Activated CD8-positive, alpha-beta T cell treated with anti-CD3 and anti-CD28 coated beads for 36 hours (primary cell): ENCODE results near the gene SEC23A. TPM values are rescaled to one million over a fixed set of nuclear protein-coding genes. Genes with fewer than 3 reads are reported as not detected.
"Not testable (repeated sequence)": the region's sequence is repeated elsewhere in the genome, so short reads cannot be mapped to it uniquely, and the experiment has no call there.

ENCODE experiments used
- ATAC-seq: fragments of 200-7000 bp; cut with Tn5 transposase; one replicate; pipeline ENCODE4 v1.10.0; 2021; ENCODE audit warnings: mild to moderate bottlenecking, moderate library complexity
- CTCF ChIA-PET: fragments of 350-600 bp; sonication (Branson Sonifier 250); formaldehyde crosslinking; loops from one replicate; lab custom pipeline; 2021; ENCODE audit warnings: antibody characterized with exemption; lab: Charles Lee
- POLR2A ChIA-PET: fragments of 350-600 bp; sonication (Branson Sonifier 250); formaldehyde crosslinking; loops from one replicate; lab custom pipeline; 2021; ENCODE audit warnings: antibody characterized with exemption; lab: Charles Lee
- DNase-seq: peaks from one replicate; pipeline ENCODE4 v3.0.0-alpha.2; 2020
- H3K27ac Mint-ChIP-seq: one replicate; pipeline ENCODE4 v1.8.0; 2021; ENCODE audit warnings: mild to moderate bottlenecking, mixed read lengths
- H3K27me3 Mint-ChIP-seq: one replicate; pipeline ENCODE4 v1.8.0; 2021; ENCODE audit warnings: mixed read lengths
- H3K36me3 Mint-ChIP-seq: one replicate; pipeline ENCODE4 v1.8.0; 2021; ENCODE audit warnings: low read depth, mixed read lengths
- H3K4me1 Mint-ChIP-seq: one replicate; pipeline ENCODE4 v1.8.0; 2021; ENCODE audit warnings: low read depth, mixed read lengths
- H3K4me3 Mint-ChIP-seq: one replicate; pipeline ENCODE4 v1.8.0; 2021; ENCODE audit warnings: mild to moderate bottlenecking, moderate library complexity, mixed read lengths
- H3K9me3 Mint-ChIP-seq: one replicate; pipeline ENCODE4 v1.8.0; 2021; ENCODE audit warnings: mixed read lengths
- intact Hi-C: fragments of 100-400 bp; cut with micrococcal nuclease; formaldehyde crosslinking; loops from one replicate; pipeline ENCODE4 v1.10.0; 2022
- total RNA-seq, 2 experiments: library from RNA; stranded (reverse); gene quantifications; one replicate each; pipeline ENCODE4 v1.2.3, GENCODE V29; 2021
- TF ChIP-seq, protein P1 (sequence below): fragments of 200-600 bp; IDR thresholded peaks from one replicate; pipeline ENCODE4 v1.8.0; 2022; ENCODE audit warnings: antibody characterized with exemption, mild to moderate bottlenecking

The SEC23A gene
- total RNA-seq: 10 to 100 TPM; 45.4 to 45.6 TPM

DNA sequence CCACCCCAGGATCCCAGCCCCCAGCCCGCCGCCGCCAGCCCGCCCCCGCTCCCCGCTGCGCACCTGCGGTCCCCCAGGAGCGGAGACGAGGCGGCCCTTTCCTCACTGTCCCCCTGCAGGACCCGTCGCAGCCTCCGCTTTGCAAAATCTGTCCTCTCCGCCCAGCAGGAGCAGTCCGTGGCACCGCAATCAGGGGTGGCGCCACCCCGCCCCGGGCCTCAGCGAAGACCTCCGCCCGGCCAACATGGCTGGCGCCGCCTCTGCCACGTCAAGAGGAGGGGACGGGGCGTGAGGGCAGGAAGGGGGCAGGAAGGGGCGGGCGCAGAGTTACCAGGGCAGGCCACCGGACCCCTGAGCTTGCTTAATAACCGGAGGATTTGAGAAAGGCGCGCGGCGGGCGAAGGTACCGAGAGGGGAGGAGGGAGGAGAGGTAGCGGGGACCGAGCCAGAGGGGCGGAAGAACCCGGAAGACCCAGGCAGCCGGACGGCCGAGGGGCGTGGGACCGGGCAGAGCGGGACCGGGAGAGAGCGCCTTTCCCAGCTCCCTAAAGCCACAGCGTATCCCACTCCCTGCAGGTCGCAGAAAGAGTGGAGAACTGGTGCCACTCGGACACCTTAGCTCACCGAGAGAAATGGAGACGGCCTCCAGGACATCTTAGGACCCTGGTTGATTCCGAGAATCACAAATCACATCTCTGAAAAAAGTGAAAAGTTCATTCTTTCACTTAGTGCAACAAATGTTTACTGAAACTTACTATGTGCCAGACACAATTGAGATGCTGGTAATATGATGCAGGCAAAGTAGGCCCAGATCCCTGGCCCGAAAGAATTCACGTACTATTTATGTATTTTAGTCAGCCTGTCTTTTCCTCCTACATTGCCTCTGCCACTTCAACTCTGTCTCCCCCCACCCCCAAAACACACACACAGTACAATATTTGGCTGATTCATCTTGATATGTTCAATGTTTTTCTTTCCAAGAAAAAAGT lies at the start of gene SEC23A:
Gene SEC23A, minus strand, starts transcription at position 267 of the 989 bp plus-strand sequence. CDS start 7,117 bp downstream, outside the sequence.
- H3K4me1 Mint-ChIP-seq: peaks cover 40% of the 10 kb centered on the region
- H3K27me3 Mint-ChIP-seq: no peaks in the 10 kb centered on the region
- CTCF ChIA-PET: interaction anchor here (2.5 kb wide), 1 partner anchor 10 kb away, joined by 8 read pairs; the partner anchor contains the start of gene GEMIN2
- H3K36me3 Mint-ChIP-seq: peaks cover 6% of the 10 kb centered on the region
- peak; percentile 94 for ATAC-seq
- TF ChIP-seq, protein P1, sequence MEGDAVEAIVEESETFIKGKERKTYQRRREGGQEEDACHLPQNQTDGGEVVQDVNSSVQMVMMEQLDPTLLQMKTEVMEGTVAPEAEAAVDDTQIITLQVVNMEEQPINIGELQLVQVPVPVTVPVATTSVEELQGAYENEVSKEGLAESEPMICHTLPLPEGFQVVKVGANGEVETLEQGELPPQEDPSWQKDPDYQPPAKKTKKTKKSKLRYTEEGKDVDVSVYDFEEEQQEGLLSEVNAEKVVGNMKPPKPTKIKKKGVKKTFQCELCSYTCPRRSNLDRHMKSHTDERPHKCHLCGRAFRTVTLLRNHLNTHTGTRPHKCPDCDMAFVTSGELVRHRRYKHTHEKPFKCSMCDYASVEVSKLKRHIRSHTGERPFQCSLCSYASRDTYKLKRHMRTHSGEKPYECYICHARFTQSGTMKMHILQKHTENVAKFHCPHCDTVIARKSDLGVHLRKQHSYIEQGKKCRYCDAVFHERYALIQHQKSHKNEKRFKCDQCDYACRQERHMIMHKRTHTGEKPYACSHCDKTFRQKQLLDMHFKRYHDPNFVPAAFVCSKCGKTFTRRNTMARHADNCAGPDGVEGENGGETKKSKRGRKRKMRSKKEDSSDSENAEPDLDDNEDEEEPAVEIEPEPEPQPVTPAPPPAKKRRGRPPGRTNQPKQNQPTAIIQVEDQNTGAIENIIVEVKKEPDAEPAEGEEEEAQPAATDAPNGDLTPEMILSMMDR: no peak
- DNase-seq: peak; percentile 90
- POLR2A ChIA-PET: interaction anchor here (0.9 to 1.9 kb wide), 10 partner anchors 11 to 338 kb away, joined by 3 to 9 read pairs (median 4); partner anchors contain the start of genes FBXO33, GEMIN2, PNN and TRAPPC6B
- H3K9me3 Mint-ChIP-seq: no peaks in the 10 kb centered on the region
- peak within 1 kb of the TSS; percentile 97 for H3K27ac Mint-ChIP-seq
- intact Hi-C loops: no loop called here
- peak within 1 kb of the TSS; percentile 95 for H3K4me3 Mint-ChIP-seq

DNA sequence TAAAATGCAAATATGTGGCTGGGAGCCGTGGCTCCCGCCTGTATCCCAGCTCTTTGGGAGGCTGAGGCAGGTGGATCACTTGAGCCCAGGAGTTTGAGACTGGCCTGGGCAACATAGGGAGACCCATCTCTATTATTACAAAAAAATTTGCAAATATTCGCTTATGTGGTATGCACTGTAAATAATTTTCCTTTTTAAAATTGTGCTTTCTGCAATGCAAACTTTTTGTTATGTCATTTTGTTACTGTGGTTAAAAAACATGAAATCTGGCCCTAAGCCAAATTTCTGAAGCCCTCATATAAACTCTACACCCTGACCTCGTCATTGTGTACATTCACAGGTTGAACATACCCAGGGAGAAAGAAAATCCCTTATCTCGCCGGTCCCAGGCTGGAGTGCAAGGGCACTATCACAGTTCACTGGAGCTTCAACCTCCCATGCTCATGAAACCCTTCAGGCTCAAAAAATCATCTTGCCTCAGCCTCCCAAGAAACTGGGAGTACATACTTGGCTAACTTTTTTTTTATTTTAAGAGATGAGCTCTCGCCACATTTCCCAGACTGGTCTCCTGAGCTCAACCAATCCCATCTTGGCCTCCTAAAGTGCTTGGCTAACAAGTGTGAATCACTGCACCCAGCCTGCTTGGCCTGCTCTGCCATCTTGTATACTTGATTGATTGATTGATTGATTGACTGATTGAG lies 42.4 kb upstream of the SEC23A start:
- DNase-seq (no peak), ATAC-seq (no peak)
- CTCF ChIA-PET: interaction anchor here (0.9 kb wide), 1 partner anchor 22 kb away, joined by 4 read pairs; no protein-coding TSS in a partner anchor
- intact Hi-C loops: no loop called here
- TF ChIP-seq, protein P1: no peak
- POLR2A ChIA-PET: interaction anchor here (0.9 kb wide), 1 partner anchor 11 kb away, joined by 4 read pairs; no protein-coding TSS in a partner anchor
- Mint-ChIP-seq H3K36me3 (peaks cover 25% of the 10 kb centered on the region), H3K27ac (no peak overlapping the region), H3K9me3 (peaks cover 9% of the 10 kb centered on the region), H3K27me3 (no peaks in the 10 kb centered on the region), H3K4me1 (no peaks in the 10 kb centered on the region), H3K4me3 (no peak overlapping the region)

DNA sequence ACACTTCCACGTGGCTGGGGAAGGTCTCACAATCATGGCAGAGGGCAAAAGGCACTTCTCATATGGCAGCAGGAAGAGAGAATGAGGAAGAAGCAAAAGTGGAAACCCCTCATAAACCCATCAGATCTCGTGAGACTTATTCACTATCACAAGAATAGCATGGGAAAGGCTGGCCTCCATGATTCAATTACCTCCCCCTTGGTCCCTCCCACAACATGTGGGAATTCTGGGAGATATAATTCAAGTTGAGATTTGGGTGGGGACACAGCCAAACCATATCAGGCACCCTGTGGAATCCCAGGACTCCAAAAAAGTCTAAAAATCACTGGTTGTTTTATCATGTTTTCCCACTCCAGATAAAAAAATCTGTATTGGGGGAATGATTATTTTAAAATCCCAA lies 40.2 kb upstream of the SEC23A start:
- POLR2A ChIA-PET, H3K27ac Mint-ChIP-seq, H3K4me3 Mint-ChIP-seq, ATAC-seq, CTCF ChIA-PET, DNase-seq, H3K27me3 Mint-ChIP-seq, H3K4me1 Mint-ChIP-seq, intact Hi-C loops, H3K9me3 Mint-ChIP-seq: not testable (repeated sequence)
- peaks cover 32% of the 10 kb centered on the region for H3K36me3 Mint-ChIP-seq

DNA sequence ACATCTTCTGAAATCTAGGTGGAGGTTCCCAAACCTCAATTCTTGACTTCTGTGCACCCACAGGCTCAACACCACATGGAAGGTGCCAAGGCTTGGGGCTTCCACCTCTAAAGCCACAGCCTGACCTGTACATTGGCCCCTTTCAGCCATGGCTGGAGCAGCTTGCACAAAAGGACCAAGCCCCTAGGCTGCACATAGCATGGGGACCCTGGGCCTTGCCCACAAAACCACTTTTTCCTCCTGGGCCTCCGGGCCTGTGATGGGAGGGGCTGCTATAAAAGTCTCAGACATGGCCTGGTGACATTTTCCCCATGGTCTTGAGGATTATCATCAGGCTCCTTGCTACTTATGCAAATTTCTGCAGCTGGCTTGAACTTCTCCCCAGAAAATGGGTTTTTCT lies 38.6 kb upstream of the SEC23A start:
- H3K27ac Mint-ChIP-seq, POLR2A ChIA-PET, H3K4me1 Mint-ChIP-seq, ATAC-seq, CTCF ChIA-PET, H3K9me3 Mint-ChIP-seq, DNase-seq, intact Hi-C loops, H3K4me3 Mint-ChIP-seq, H3K27me3 Mint-ChIP-seq: not testable (repeated sequence)
- H3K36me3 Mint-ChIP-seq: peaks cover 30% of the 10 kb centered on the region

DNA sequence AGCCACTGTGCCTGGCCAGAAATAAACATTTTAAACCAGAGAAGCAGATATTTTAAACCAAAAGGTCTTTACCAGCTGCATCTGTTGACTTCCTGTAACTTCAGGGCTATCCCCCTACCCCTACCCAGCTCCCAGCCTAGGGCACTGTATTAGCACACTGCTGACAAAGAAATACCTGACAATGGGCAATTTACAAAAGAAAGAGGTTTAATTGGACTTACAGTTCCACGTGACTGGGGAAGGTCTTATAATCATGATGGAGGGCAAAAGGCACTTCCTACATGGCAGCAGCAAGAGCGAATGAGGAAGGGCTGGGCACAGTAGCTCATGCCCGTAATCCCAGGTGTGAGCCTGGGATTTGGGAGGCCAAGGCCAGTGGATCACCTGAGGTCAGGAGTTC lies 37.1 kb upstream of the SEC23A start:
- H3K27ac Mint-ChIP-seq: peak overlapping the region; percentile 28
- ChIA-PET CTCF (no interaction called here), POLR2A (no interaction called here)
- DNase-seq (no peak), ATAC-seq (no peak)
- H3K27me3 Mint-ChIP-seq: no peaks in the 10 kb centered on the region
- H3K36me3 Mint-ChIP-seq: peaks cover 34% of the 10 kb centered on the region
- no peaks in the 10 kb centered on the region for H3K4me1 Mint-ChIP-seq
- intact Hi-C loops: no loop called here
- no peak overlapping the region for H3K4me3 Mint-ChIP-seq
- H3K9me3 Mint-ChIP-seq: peaks cover 9% of the 10 kb centered on the region
- TF ChIP-seq, protein P1: no peak
